ENCODE measurements around the gene SF3A1.

SF3A1 gene

DNA sequence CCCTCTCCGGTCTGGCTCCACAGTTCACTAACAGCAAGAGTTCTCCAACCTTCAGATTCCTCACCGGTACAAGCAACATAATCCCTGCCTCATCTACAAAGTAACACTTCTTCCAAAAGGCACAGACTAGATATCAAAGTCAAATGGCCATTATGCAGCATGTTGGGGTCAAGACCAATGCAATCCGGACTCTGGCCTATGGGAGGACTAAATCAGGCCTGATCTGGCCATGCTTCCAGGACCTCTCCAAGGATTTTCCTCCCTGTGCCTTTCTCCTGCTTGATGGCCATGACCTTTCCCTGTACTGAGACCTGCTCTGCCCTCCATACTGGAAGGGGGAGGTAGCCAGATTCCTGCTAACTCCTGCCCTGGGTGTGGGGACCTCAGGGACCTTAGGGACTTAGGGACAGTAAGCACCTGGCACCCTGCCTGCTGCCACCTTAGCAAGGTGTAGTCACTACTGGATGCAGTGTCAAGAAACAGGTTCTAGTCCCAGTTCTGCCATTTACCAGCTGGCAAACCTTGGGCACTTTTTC is 36.6 kb downstream of the SF3A1 start:
- no peak for DNase-seq (ENCODE audit: low read depth)
- no peak overlapping the region for H3K4me3 ChIP-seq (ENCODE audit: low read depth, low read length)
- TF ChIP-seq, protein P1, sequence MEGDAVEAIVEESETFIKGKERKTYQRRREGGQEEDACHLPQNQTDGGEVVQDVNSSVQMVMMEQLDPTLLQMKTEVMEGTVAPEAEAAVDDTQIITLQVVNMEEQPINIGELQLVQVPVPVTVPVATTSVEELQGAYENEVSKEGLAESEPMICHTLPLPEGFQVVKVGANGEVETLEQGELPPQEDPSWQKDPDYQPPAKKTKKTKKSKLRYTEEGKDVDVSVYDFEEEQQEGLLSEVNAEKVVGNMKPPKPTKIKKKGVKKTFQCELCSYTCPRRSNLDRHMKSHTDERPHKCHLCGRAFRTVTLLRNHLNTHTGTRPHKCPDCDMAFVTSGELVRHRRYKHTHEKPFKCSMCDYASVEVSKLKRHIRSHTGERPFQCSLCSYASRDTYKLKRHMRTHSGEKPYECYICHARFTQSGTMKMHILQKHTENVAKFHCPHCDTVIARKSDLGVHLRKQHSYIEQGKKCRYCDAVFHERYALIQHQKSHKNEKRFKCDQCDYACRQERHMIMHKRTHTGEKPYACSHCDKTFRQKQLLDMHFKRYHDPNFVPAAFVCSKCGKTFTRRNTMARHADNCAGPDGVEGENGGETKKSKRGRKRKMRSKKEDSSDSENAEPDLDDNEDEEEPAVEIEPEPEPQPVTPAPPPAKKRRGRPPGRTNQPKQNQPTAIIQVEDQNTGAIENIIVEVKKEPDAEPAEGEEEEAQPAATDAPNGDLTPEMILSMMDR (IDR thresholded peaks at IDR 0.05; ENCODE audit: low read depth, low read length, missing control alignments): no peak
- in situ Hi-C loops (cut with HindIII; ENCODE audit: low sequenced_read_pairs): no loop called here

DNA sequence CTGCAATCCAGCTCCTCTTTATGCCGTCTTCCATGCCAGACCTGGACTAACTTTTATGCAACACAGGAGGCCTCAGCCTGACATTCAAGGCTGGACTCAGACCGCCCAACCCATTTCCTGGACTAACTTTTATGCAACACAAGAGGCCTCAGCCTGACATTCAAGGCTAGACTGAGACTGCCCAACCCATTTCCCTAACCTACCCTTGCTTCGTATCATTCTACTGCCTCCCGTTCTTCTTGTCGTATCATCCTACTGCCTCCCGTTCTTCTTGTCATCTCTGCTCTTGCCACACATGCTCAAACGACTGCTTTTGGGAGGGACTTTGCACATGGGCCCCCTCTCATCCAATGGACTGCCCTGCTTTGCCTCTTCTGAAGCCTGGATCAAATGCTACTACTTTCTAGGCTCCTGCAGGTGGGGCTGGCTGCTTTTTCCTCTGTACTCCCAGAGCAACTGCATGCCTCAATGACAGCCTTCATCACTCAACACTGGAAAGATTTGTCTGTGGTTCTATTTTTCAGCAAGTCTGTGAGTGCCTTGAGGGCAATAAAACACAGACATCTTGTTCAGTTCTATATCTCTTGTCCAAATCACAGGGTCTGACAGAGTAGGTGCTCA is 37.8 kb downstream of the SF3A1 start:
- TF ChIP-seq, protein P1 (IDR thresholded peaks at IDR 0.05; ENCODE audit: low read depth, low read length, missing control alignments): no peak
- DNase-seq (ENCODE audit: low read depth): no peak
- in situ Hi-C loops (cut with HindIII; ENCODE audit: low sequenced_read_pairs): no loop called here
- H3K4me3 ChIP-seq (ENCODE audit: low read depth, low read length): no peak overlapping the region

DNA sequence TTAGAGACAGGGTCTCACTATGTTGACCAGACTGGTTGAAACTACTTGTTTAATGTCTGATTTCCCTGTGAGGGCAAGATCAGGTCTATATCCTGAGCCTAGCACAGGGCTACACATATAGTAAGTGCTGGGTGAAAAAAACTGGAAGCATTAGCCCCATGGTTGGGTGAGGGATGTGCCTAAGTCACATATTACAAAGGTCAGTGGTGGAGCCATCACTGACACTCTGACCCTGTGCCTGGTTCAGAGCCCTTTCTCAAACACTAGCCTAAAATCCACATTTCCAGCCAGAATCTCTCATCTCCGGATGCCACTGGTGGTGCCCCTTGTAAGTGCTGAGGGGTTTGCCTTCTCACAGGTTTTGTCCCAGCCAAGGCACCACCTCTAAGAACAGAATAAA is 38.9 kb downstream of the SF3A1 start:
- TF ChIP-seq, protein P1 (IDR thresholded peaks at IDR 0.05; ENCODE audit: low read depth, low read length, missing control alignments): no peak
- DNase-seq (ENCODE audit: low read depth): no peak
- H3K4me3 ChIP-seq (ENCODE audit: low read depth, low read length): no peak overlapping the region
- in situ Hi-C loops (cut with HindIII; ENCODE audit: low sequenced_read_pairs): no loop called here

DNA sequence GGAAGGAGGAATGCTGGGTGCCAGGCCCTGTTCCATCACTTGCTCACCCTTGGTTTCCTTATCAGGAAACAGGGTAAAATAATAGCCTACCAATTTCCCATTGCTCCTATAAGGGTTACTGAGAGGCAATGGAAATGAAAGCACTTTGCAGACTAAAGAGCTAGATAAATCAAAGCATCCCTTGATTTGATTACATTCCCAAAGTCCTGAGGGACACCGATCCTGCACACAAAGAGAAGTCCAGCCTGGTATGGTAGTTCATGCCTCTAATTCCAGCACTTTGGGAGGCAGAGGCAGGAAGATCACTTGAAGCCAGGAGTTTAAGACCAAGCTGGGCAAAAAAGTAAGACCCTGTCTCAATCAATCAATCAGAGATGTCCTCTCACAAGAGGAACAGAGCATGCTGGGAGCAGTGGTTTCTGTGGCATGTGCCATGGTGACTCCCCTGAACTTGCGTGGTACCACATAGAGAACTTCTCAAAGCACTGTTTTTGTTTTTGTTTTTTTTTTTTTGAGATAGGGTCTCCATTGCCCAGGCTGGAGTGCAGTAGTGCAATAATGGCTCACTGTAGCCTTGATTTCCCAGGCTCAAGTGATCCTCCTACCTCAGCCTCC is 40.6 kb downstream of the SF3A1 start:
- in situ Hi-C loops (cut with HindIII; ENCODE audit: low sequenced_read_pairs): no loop called here
- TF ChIP-seq, protein P1 (IDR thresholded peaks at IDR 0.05; ENCODE audit: low read depth, low read length, missing control alignments): no peak
- DNase-seq (ENCODE audit: low read depth): no peak
- no peak overlapping the region for H3K4me3 ChIP-seq (ENCODE audit: low read depth, low read length)

DNA sequence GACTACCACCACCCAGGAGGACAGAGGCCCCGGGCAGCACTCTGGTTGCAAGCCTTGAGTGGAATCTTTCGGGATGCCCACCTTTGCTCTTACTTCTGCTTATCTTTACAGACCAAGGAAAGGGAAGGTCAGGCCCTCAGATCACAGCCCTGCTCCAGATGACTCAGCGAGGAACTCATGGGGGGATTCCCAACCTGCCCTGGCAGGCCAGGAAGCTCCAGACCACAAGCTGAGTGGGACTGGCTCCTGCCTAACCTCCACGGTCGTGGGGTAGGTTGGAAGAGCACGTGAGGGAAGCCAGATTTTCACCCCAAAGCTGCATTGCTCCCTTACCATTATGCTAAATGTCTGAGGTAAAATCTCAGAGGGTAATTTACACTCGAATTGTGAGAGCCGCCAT is 41.8 kb downstream of the SF3A1 start:
- in situ Hi-C loops (cut with HindIII; ENCODE audit: low sequenced_read_pairs): no loop called here
- DNase-seq (ENCODE audit: low read depth): no peak
- TF ChIP-seq, protein P1 (IDR thresholded peaks at IDR 0.05; ENCODE audit: low read depth, low read length, missing control alignments): no peak
- no peak overlapping the region for H3K4me3 ChIP-seq (ENCODE audit: low read depth, low read length)

DNA sequence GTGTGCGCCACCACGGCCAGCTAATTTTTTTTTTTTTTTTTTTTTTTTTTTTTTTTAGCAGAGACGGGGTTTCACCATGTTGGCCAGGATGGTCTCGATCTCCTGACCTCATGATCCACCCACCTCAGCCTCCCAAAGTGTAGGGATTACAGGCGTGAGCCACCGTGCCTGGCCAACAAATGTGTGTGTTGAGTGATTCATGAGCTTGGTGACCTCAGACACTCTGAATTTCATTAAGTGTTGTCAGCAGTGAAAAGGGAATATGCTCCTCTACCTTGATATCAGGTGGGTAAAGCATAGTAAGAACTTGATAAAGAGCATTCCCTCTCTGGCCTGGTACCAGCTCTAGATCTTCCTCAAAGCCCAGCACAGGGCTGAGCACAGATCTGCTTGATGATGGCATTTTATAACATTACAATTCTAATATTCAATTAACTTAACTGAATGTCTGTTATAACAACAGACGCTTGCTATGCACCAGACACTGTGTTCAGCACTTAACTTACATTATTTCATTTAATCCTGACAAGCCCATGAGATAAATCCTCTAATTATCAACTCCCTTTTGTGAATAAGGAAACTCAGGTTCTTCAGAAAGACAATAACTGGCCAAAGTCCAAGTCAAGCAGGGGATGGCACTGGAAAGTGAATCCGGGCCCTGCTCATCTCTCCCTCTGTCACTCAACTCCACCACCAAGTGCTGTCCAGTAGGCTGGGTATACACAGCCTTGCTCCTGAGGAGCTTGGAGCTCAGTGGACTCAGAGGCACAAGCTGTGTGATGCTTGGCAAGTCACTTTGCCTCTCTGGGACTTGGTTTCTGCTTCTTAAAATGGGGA is 42.9 kb downstream of the SF3A1 start:
- in situ Hi-C loops (cut with HindIII; ENCODE audit: low sequenced_read_pairs): no loop called here
- no peak for DNase-seq (ENCODE audit: low read depth)
- no peak overlapping the region for H3K4me3 ChIP-seq (ENCODE audit: low read depth, low read length)
- TF ChIP-seq, protein P1 (IDR thresholded peaks at IDR 0.05; ENCODE audit: low read depth, low read length, missing control alignments): no peak
